HepG2 (cell line): ENCODE results near the gene PELI3. TPM values are rescaled to one million over a fixed set of nuclear protein-coding genes. Genes with fewer than 3 reads are reported as not detected.

Experiments
- CBFB ChIP-seq: sonication (generic); formaldehyde crosslinking; IDR thresholded peaks from 2 replicates; pipeline ENCODE4 v1.4.0; 2020; ENCODE audit warnings: missing genetic modification reagents
- EED ChIP-seq: sonication (generic); formaldehyde crosslinking; IDR thresholded peaks from 2 replicates; pipeline ENCODE4 v1.5.0; 2020; ENCODE audit warnings: mild to moderate bottlenecking, missing genetic modification reagents
- ERF ChIP-seq: IDR thresholded peaks from 2 replicates; pipeline ENCODE4 v1.6.1; 2018; ENCODE audit warnings: missing biosample characterization, missing genetic modification reagents
- MAFK ChIP-seq, 2 experiments: IDR thresholded peaks in 1 of 2; conservative IDR thresholded peaks in 1 of 2; 2 replicates each; pipeline ENCODE4 v1.6.1; 2011; ENCODE audit warnings: improper control_type of control experiment in 2 of 2, low read length in 2 of 2
- NFKBIZ ChIP-seq: IDR thresholded peaks from 2 replicates; pipeline ENCODE4 v1.6.1; 2018; ENCODE audit warnings: missing genetic modification reagents, missing compliant biosample characterization
- NONO ChIP-seq, 2 experiments: fragments of 450-650 bp in 1 of 2; sonication (generic) in 1 of 2; formaldehyde crosslinking in 1 of 2; IDR thresholded peaks in 1 of 2; conservative IDR thresholded peaks in 1 of 2; 2 replicates each; pipeline versions ENCODE4 v1.6.1 to v1.8.0; 2017 to 2022; ENCODE audit warnings: mild to moderate bottlenecking in 1 of 2, missing genetic modification reagents in 1 of 2, moderate library complexity in 1 of 2
- PAXIP1 ChIP-seq: sonication (generic); formaldehyde crosslinking; conservative IDR thresholded peaks from 2 replicates; pipeline ENCODE4 v1.4.0; 2020; ENCODE audit warnings: mild to moderate bottlenecking, missing genetic modification reagents, moderate library complexity
- SMAD1 ChIP-seq: sonication (generic); formaldehyde crosslinking; IDR thresholded peaks from 2 replicates; pipeline ENCODE4 v1.4.0; 2020; ENCODE audit warnings: missing genetic modification reagents, low read depth, mild to moderate bottlenecking, borderline replicate concordance
- ZNF3 ChIP-seq: IDR thresholded peaks from 2 replicates; pipeline ENCODE4 v1.7.0; 2017; ENCODE audit warnings: inconsistent platforms
- ZNF512B ChIP-seq: sonication (generic); formaldehyde crosslinking; IDR thresholded peaks from 2 replicates; pipeline ENCODE4 v1.5.1; 2020; ENCODE audit warnings: missing genetic modification reagents, mild to moderate bottlenecking, borderline replicate concordance
- ZNF605 ChIP-seq: sonication (generic); formaldehyde crosslinking; IDR thresholded peaks from 2 replicates; pipeline ENCODE4 v1.8.0; 2022; ENCODE audit warnings: mild to moderate bottlenecking, missing genetic modification reagents
- ZNF724P ChIP-seq: sonication (generic); formaldehyde crosslinking; IDR thresholded peaks from 2 replicates; pipeline ENCODE4 v1.8.0; 2022; ENCODE audit warnings: missing genetic modification reagents, borderline replicate concordance
- polyA plus RNA-seq, 8 experiments: library from polyadenylated mRNA; depleted of rRNA in 3 of 8; stranded (reverse) in 7 of 8; unstranded in 1 of 8; fragments of >200 nt; fragmentation: Illumina TruSeq in 4 of 8; extraction: Trizol in 4 of 8; gene quantifications; 2 replicates each; pipeline versions ENCODE4 v1.2.1 to v1.2.3, GENCODE V29; 2011 to 2016; ENCODE audit warnings: low read depth in 4 of 8, missing spikeins in 1 of 8, mixed read lengths in 1 of 8; ENCODE audit not compliant: insufficient read depth in 1 of 8
- total RNA-seq, 5 experiments: library from RNA; depleted of rRNA; stranded (reverse); fragments of >200 nt; fragmentation: Illumina TruSeq; extraction: Trizol; gene quantifications; 2 replicates each; pipeline ENCODE4 v1.2.3, GENCODE V29; 2016; ENCODE audit warnings: low read depth in 1 of 5
- TF ChIP-seq, protein P1 (sequence below): sonication (generic); formaldehyde crosslinking; IDR thresholded peaks from 2 replicates; pipeline ENCODE4 v1.9.0; 2021; ENCODE audit warnings: mild to moderate bottlenecking, missing genetic modification reagents
- TF ChIP-seq, protein P2 (sequence below): sonication (generic); formaldehyde crosslinking; IDR thresholded peaks from 2 replicates; pipeline ENCODE4 v1.4.0; 2020; ENCODE audit warnings: missing genetic modification reagents, mild to moderate bottlenecking, borderline replicate concordance

The PELI3 gene
- total and polyA plus RNA-seq, 2 of the 13 experiments (the other 11 are each of a cell fraction or from before 2014, with no cell fraction given) = 2.0 to 4.0 TPM

DNA sequence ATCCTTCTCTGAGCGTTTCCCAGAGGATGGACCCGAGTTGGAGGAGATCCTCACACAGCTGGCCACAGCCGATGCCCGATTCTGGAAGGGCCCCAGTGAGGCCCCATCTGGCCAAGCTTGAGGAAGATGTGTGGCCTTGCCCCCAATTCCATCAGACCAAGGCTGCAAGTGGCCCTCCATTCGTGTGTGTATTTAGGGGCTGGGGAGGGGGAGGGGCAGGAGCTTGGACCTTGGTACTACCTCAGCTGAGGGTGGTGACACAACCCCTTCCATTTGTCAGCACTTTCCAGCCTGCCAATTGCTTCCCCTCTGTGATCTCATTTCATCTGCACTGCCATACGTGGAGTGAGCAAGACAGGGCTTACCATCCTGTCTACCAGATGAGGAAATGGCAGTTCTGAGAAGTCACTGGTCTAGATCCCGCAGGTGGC lies 42.4 kb downstream of the PELI3 start (continued):
- TF ChIP-seq PAXIP1 (CRISPR knock-in tag) (peak; percentile 82), MAFK (conservative IDR thresholded peaks at IDR 0.05 in 1 of 2, IDR thresholded peaks at IDR 0.05 in 1 of 2; ENCODE audit: low read length in 2 of 2) (peak; percentile 50 to 57; a peak in 3 of 4 replicates), ZNF3 (CRISPR knock-in tag) (no peak), NONO (IDR thresholded peaks at IDR 0.05) (no peak), NONO (CRISPR knock-in tag; conservative IDR thresholded peaks at IDR 0.05) (peak; percentile 44; the same call in 1 of the 2 replicates), NFKBIZ (no peak), ZNF605 (CRISPR knock-in tag) (no peak), EED (CRISPR knock-in tag) (no peak), ERF (CRISPR knock-in tag) (no peak), ZNF512B (CRISPR knock-in tag) (no peak), CBFB (CRISPR knock-in tag) (no peak), SMAD1 (no peak), ZNF724P (CRISPR knock-in tag) (no peak)
- TF ChIP-seq, protein P1, sequence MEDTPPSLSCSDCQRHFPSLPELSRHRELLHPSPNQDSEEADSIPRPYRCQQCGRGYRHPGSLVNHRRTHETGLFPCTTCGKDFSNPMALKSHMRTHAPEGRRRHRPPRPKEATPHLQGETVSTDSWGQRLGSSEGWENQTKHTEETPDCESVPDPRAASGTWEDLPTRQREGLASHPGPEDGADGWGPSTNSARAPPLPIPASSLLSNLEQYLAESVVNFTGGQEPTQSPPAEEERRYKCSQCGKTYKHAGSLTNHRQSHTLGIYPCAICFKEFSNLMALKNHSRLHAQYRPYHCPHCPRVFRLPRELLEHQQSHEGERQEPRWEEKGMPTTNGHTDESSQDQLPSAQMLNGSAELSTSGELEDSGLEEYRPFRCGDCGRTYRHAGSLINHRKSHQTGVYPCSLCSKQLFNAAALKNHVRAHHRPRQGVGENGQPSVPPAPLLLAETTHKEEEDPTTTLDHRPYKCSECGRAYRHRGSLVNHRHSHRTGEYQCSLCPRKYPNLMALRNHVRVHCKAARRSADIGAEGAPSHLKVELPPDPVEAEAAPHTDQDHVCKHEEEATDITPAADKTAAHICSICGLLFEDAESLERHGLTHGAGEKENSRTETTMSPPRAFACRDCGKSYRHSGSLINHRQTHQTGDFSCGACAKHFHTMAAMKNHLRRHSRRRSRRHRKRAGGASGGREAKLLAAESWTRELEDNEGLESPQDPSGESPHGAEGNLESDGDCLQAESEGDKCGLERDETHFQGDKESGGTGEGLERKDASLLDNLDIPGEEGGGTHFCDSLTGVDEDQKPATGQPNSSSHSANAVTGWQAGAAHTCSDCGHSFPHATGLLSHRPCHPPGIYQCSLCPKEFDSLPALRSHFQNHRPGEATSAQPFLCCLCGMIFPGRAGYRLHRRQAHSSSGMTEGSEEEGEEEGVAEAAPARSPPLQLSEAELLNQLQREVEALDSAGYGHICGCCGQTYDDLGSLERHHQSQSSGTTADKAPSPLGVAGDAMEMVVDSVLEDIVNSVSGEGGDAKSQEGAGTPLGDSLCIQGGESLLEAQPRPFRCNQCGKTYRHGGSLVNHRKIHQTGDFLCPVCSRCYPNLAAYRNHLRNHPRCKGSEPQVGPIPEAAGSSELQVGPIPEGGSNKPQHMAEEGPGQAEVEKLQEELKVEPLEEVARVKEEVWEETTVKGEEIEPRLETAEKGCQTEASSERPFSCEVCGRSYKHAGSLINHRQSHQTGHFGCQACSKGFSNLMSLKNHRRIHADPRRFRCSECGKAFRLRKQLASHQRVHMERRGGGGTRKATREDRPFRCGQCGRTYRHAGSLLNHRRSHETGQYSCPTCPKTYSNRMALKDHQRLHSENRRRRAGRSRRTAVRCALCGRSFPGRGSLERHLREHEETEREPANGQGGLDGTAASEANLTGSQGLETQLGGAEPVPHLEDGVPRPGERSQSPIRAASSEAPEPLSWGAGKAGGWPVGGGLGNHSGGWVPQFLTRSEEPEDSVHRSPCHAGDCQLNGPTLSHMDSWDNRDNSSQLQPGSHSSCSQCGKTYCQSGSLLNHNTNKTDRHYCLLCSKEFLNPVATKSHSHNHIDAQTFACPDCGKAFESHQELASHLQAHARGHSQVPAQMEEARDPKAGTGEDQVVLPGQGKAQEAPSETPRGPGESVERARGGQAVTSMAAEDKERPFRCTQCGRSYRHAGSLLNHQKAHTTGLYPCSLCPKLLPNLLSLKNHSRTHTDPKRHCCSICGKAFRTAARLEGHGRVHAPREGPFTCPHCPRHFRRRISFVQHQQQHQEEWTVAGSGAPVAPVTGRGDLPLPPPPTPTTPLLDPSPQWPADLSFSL (CRISPR knock-in tag) = no peak
- TF ChIP-seq, protein P2, sequence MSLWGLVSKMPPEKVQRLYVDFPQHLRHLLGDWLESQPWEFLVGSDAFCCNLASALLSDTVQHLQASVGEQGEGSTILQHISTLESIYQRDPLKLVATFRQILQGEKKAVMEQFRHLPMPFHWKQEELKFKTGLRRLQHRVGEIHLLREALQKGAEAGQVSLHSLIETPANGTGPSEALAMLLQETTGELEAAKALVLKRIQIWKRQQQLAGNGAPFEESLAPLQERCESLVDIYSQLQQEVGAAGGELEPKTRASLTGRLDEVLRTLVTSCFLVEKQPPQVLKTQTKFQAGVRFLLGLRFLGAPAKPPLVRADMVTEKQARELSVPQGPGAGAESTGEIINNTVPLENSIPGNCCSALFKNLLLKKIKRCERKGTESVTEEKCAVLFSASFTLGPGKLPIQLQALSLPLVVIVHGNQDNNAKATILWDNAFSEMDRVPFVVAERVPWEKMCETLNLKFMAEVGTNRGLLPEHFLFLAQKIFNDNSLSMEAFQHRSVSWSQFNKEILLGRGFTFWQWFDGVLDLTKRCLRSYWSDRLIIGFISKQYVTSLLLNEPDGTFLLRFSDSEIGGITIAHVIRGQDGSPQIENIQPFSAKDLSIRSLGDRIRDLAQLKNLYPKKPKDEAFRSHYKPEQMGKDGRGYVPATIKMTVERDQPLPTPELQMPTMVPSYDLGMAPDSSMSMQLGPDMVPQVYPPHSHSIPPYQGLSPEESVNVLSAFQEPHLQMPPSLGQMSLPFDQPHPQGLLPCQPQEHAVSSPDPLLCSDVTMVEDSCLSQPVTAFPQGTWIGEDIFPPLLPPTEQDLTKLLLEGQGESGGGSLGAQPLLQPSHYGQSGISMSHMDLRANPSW = no peak
